ENCODE measurements around the gene NELL2. TPM values are rescaled to one million over a fixed set of nuclear protein-coding genes. Genes with fewer than 3 reads are reported as not detected.

The NELL2 gene
- polyA plus RNA-seq, 1 of the 3 experiments (the other 2 are of a cell fraction) = 0.35 TPM

GRCh38 chr12:44477331-44477980 is 398.7 kb downstream of the NELL2 start:
- Histone ChIP-seq H3K4me3 (ENCODE audit: low read depth in 2 of 2, low read length in 1 of 2) (no peak overlapping the region; a peak in 1 of 4 replicates), H3K27me3 (ENCODE audit: insufficient read depth) (no peaks in the 10 kb centered on the region), H3K36me3 (replicated peaks in 1 of 2; ENCODE audit: control insufficient read depth in 1 of 2, insufficient read depth in 2 of 2, low read length in 1 of 2) (no peaks in the 10 kb centered on the region), H2AFZ (ENCODE audit: low read depth) (no peak overlapping the region), H3K9me2 (no peaks in the 10 kb centered on the region), H4K20me1 (ENCODE audit: insufficient read depth) (no peaks in the 10 kb centered on the region), H3K4me1 (ENCODE audit: control insufficient read depth in 1 of 2, insufficient read depth in 2 of 2, low read depth in 1 of 2, low read length in 1 of 2) (no peaks in the 10 kb centered on the region), H3K4me2 (no peak overlapping the region), H3F3A (replicated peaks; ENCODE audit: insufficient read depth) (no peaks in the 10 kb centered on the region), H3K79me2 (ENCODE audit: insufficient read depth) (no peaks in the 10 kb centered on the region), H3K9ac (no peak overlapping the region), H3K27ac (ENCODE audit: low read depth in 2 of 2, low read length in 1 of 2) (no peak overlapping the region), H3K9me3 (no peaks in the 10 kb centered on the region)
- TF ChIP-seq, protein P1, sequence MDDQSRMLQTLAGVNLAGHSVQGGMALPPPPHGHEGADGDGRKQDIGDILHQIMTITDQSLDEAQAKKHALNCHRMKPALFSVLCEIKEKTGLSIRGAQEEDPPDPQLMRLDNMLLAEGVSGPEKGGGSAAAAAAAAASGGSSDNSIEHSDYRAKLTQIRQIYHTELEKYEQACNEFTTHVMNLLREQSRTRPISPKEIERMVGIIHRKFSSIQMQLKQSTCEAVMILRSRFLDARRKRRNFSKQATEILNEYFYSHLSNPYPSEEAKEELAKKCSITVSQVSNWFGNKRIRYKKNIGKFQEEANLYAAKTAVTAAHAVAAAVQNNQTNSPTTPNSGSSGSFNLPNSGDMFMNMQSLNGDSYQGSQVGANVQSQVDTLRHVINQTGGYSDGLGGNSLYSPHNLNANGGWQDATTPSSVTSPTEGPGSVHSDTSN (IDR thresholded peaks at IDR 0.05) = no peak
- no peak for TF ChIP-seq GATA2 (CRISPR knock-in tag; IDR thresholded peaks at IDR 0.05)
- TF ChIP-seq MXI1 (IDR thresholded peaks at IDR 0.05; ENCODE audit: low read depth, low read length) = no peak
- no peak for TF ChIP-seq RFX5 (IDR thresholded peaks at IDR 0.05; ENCODE audit: low read length)
- TF ChIP-seq NRF1 (IDR thresholded peaks at IDR 0.05; ENCODE audit: low read depth, low read length) = no peak
- no peak for TF ChIP-seq EP300 (IDR thresholded peaks at IDR 0.05; ENCODE audit: borderline replicate concordance in 1 of 2, low read depth in 1 of 2, low read length in 1 of 2)
- no peak for TF ChIP-seq SIN3A (IDR thresholded peaks at IDR 0.05; ENCODE audit: borderline replicate concordance, low read depth, low read length)
- no peak for TF ChIP-seq EZH2phosphoT487 (IDR thresholded peaks at IDR 0.05; ENCODE audit: borderline replicate concordance, low read depth)
- no peak for TF ChIP-seq MEF2A (IDR thresholded peaks at IDR 0.05; ENCODE audit: borderline replicate concordance, low read depth)
- no peak for TF ChIP-seq IRF3 (IDR thresholded peaks at IDR 0.05; ENCODE audit: low read depth, low read length)
- TF ChIP-seq, protein P2, sequence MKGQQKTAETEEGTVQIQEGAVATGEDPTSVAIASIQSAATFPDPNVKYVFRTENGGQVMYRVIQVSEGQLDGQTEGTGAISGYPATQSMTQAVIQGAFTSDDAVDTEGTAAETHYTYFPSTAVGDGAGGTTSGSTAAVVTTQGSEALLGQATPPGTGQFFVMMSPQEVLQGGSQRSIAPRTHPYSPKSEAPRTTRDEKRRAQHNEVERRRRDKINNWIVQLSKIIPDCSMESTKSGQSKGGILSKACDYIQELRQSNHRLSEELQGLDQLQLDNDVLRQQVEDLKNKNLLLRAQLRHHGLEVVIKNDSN (IDR thresholded peaks at IDR 0.05; ENCODE audit: borderline replicate concordance, low read depth) = no peak
- CTCF ChIA-PET = interaction anchor here (0.6 kb wide), 1 partner anchor 583 kb away, joined by 3 read pairs; no protein-coding TSS in a partner anchor
- 14% methylated on average over 6 of the region's 6 CpGs for WGBS (ENCODE audit: low lambda C conversion rate)
- POLR2A ChIA-PET = no interaction called here
- no peak for DNase-seq

GRCh38 chr12:44476683-44477082 is 399.4 kb downstream of the NELL2 start:
- Histone ChIP-seq H3K4me3 (ENCODE audit: low read depth in 2 of 2, low read length in 1 of 2) (no peak overlapping the region), H2AFZ (ENCODE audit: low read depth) (no peak overlapping the region), H3K9me2 (no peaks in the 10 kb centered on the region), H3F3A (replicated peaks; ENCODE audit: insufficient read depth) (no peaks in the 10 kb centered on the region), H3K9ac (no peak overlapping the region), H3K36me3 (replicated peaks in 1 of 2; ENCODE audit: control insufficient read depth in 1 of 2, insufficient read depth in 2 of 2, low read length in 1 of 2) (no peaks in the 10 kb centered on the region), H3K79me2 (ENCODE audit: insufficient read depth) (no peaks in the 10 kb centered on the region), H3K4me1 (ENCODE audit: control insufficient read depth in 1 of 2, insufficient read depth in 2 of 2, low read depth in 1 of 2, low read length in 1 of 2) (no peaks in the 10 kb centered on the region), H3K27me3 (ENCODE audit: insufficient read depth) (no peaks in the 10 kb centered on the region), H3K9me3 (no peaks in the 10 kb centered on the region), H3K4me2 (no peak overlapping the region), H3K27ac (ENCODE audit: low read depth in 2 of 2, low read length in 1 of 2) (no peak overlapping the region), H4K20me1 (ENCODE audit: insufficient read depth) (no peaks in the 10 kb centered on the region)
- ChIA-PET CTCF (interaction anchor here (0.7 kb wide), 1 partner anchor 461 kb away, joined by 4 read pairs; no protein-coding TSS in a partner anchor), POLR2A (no interaction called here)
- WGBS (ENCODE audit: low lambda C conversion rate) = 32% methylated on average over 2 of the region's 2 CpGs
- no peak for DNase-seq
- no peak for TF ChIP-seq ELF1 (IDR thresholded peaks at IDR 0.05)
- TF ChIP-seq RCOR1 (IDR thresholded peaks at IDR 0.05; ENCODE audit: low read length) = no peak
- no peak for TF ChIP-seq EZH2phosphoT487 (IDR thresholded peaks at IDR 0.05; ENCODE audit: borderline replicate concordance, low read depth)
- TF ChIP-seq RXRA (IDR thresholded peaks at IDR 0.05; ENCODE audit: borderline replicate concordance, low read depth) = no peak
- TF ChIP-seq JUND (IDR thresholded peaks at IDR 0.05) = no peak
- no peak for TF ChIP-seq FOSL2 (IDR thresholded peaks at IDR 0.05; ENCODE audit: borderline replicate concordance, low read depth)
- TF ChIP-seq, protein P3, sequence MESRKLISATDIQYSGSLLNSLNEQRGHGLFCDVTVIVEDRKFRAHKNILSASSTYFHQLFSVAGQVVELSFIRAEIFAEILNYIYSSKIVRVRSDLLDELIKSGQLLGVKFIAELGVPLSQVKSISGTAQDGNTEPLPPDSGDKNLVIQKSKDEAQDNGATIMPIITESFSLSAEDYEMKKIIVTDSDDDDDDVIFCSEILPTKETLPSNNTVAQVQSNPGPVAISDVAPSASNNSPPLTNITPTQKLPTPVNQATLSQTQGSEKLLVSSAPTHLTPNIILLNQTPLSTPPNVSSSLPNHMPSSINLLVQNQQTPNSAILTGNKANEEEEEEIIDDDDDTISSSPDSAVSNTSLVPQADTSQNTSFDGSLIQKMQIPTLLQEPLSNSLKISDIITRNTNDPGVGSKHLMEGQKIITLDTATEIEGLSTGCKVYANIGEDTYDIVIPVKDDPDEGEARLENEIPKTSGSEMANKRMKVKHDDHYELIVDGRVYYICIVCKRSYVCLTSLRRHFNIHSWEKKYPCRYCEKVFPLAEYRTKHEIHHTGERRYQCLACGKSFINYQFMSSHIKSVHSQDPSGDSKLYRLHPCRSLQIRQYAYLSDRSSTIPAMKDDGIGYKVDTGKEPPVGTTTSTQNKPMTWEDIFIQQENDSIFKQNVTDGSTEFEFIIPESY (IDR thresholded peaks at IDR 0.05; ENCODE audit: borderline replicate concordance, low read depth) = no peak
- no peak for TF ChIP-seq POLR2AphosphoS5 (IDR thresholded peaks at IDR 0.05; ENCODE audit: low read depth, low read length)
- no peak for TF ChIP-seq EP300 (IDR thresholded peaks at IDR 0.05; ENCODE audit: borderline replicate concordance in 1 of 2, low read depth in 1 of 2, low read length in 1 of 2)
- no peak for TF ChIP-seq IRF3 (IDR thresholded peaks at IDR 0.05; ENCODE audit: low read depth, low read length)
- TF ChIP-seq, protein P4, sequence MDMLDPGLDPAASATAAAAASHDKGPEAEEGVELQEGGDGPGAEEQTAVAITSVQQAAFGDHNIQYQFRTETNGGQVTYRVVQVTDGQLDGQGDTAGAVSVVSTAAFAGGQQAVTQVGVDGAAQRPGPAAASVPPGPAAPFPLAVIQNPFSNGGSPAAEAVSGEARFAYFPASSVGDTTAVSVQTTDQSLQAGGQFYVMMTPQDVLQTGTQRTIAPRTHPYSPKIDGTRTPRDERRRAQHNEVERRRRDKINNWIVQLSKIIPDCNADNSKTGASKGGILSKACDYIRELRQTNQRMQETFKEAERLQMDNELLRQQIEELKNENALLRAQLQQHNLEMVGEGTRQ (IDR thresholded peaks at IDR 0.05; ENCODE audit: borderline replicate concordance, low read depth, low read length) = no peak
- no peak for TF ChIP-seq CHD2 (IDR thresholded peaks at IDR 0.05; ENCODE audit: low read length, partially characterized antibody)

Measured in SK-N-SH (cell line).